Osteoblast (primary cell): ENCODE data around the gene TPSB2. TPM values are rescaled to one million over a fixed set of nuclear protein-coding genes. Genes with fewer than 3 reads are reported as not detected.

Source experiments
- DNase-seq: peaks from one replicate; pipeline ENCODE4 v3.0.0; 2011; ENCODE audit warnings: low spot score, mixed read lengths; ENCODE audit not compliant: insufficient read length; ENCODE audit errors: missing footprints
- H2AFZ ChIP-seq: 2 replicates; pipeline ENCODE4 v1.6.0; 2011; ENCODE audit warnings: mild to moderate bottlenecking, low read length
- H3K27ac ChIP-seq: 2 replicates; pipeline ENCODE4 v1.5.1; 2011; ENCODE audit warnings: mild to moderate bottlenecking, low read depth, low read length, moderate library complexity
- H3K27me3 ChIP-seq: 2 replicates; pipeline ENCODE4 v1.6.0; 2012; ENCODE audit warnings: mild to moderate bottlenecking, control low read depth, inconsistent platforms, low read length, moderate library complexity; ENCODE audit not compliant: insufficient read depth
- H3K36me3 ChIP-seq: 2 replicates; pipeline ENCODE4 v1.5.1; 2011; ENCODE audit warnings: mild to moderate bottlenecking, low read length, control low read depth, moderate library complexity; ENCODE audit not compliant: insufficient read depth
- H3K4me1 ChIP-seq: 2 replicates; pipeline ENCODE4 v1.5.1; 2011; ENCODE audit warnings: mild to moderate bottlenecking, low read length, control low read depth, moderate library complexity; ENCODE audit not compliant: insufficient read depth
- H3K4me2 ChIP-seq: 2 replicates; pipeline ENCODE4 v1.6.0; 2011; ENCODE audit warnings: mild to moderate bottlenecking, low read length; ENCODE audit not compliant: insufficient read depth
- H3K4me3 ChIP-seq: fragments of 200-600 bp; sonication (generic); 3 replicates; pipeline ENCODE4 v1.5.1; 2012; ENCODE audit warnings: mild to moderate bottlenecking, low read length, inconsistent platforms; ENCODE audit not compliant: insufficient read depth
- H3K79me2 ChIP-seq: 2 replicates; pipeline ENCODE4 v1.6.0; 2012; ENCODE audit warnings: mild to moderate bottlenecking, low read length, control low read depth, inconsistent platforms; ENCODE audit not compliant: insufficient read depth
- H3K9me3 ChIP-seq: 2 replicates; pipeline ENCODE4 v1.5.1; 2011; ENCODE audit warnings: low read depth, low read length, control low read depth
- H4K20me1 ChIP-seq: 2 replicates; pipeline ENCODE4 v1.6.0; 2012; ENCODE audit warnings: mild to moderate bottlenecking, low read length, control low read depth; ENCODE audit not compliant: insufficient read depth
- CTCF ChIP-seq: IDR thresholded peaks from 2 replicates; pipeline ENCODE4 v1.5.1; 2011; ENCODE audit warnings: mild to moderate bottlenecking, low read depth, low read length, moderate library complexity; ENCODE audit errors: extremely low read depth
- total RNA-seq: library from RNA; depleted of rRNA; stranded (reverse); fragments of >200 nt; gene quantifications from 2 replicates; pipeline ENCODE4 v1.2.3, GENCODE V29; 2012

The TPSB2 gene
- total RNA-seq, 1 donor: not detected

DNA sequence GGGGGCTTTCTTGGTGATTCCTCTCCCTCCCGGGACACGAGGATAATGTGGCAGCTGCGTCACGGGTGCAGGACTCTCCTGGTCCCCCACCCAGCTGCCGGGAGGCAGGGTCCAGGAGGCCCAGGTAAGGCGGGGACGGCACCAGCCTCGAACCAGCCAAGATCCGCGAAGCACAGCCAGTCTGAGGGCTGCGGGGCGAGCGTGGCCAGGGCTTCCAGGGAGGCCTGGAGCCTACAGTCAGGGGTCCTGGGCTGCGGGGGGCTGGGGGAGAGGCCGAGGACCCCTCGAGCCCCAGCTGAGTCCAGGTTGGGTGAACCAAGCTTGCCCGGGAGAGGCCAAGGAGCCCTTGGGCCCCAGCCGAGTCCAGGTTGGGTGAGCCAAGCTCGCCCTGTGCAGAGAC is 35.8 kb upstream of the TPSB2 start:
- H3K27me3 ChIP-seq: peaks cover 14% of the 10 kb centered on the region
- H3K79me2 ChIP-seq: no peaks in the 10 kb centered on the region
- H3K4me3 ChIP-seq: no peak overlapping the region
- no peak overlapping the region for H3K27ac ChIP-seq
- no peaks in the 10 kb centered on the region for H3K36me3 ChIP-seq
- no peaks in the 10 kb centered on the region for H3K9me3 ChIP-seq
- no peak overlapping the region for H2AFZ ChIP-seq
- DNase-seq: no peak
- H4K20me1 ChIP-seq: peaks cover 4% of the 10 kb centered on the region
- no peak for TF ChIP-seq CTCF
- no peaks in the 10 kb centered on the region for H3K4me1 ChIP-seq
- no peak overlapping the region for H3K4me2 ChIP-seq

DNA sequence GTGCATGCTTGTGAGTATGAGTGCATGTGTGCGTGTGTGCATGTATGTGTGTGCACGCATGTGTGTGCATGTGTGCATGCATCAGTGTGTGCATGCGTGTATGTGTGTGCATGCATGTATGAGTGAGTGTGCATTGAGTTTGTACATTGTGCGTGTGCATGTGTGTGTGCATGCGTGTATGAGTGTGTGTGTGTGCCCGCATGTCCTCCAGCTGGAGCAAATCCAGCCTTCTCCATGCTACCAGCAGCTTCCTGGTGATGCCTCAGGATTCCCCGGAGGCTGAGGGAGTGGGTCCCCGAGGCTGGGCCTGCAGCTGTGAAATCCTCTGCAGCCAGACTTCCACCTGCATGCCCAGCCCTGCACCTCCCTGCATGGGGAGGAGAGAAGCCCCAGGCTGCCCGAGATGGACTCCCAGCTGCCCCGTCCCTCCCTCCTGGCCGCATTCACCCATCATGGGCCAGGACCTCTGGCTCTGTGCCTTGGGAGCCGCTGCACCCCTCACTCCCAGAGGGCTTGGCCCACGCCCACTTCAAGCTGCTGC is 35.2 kb upstream of the TPSB2 start:
- Histone ChIP-seq H3K9me3 (no peaks in the 10 kb centered on the region), H3K4me1 (no peaks in the 10 kb centered on the region), H4K20me1 (peaks cover 4% of the 10 kb centered on the region), H3K4me2 (no peak overlapping the region), H3K27me3 (peaks cover 15% of the 10 kb centered on the region), H2AFZ (no peak overlapping the region), H3K27ac (no peak overlapping the region), H3K36me3 (no peaks in the 10 kb centered on the region), H3K79me2 (no peaks in the 10 kb centered on the region), H3K4me3 (no peak overlapping the region)
- DNase-seq: no peak
- no peak for TF ChIP-seq CTCF

GRCh38 chr16:1264345-1265089 is 34.5 kb upstream of the TPSB2 start:
- H3K4me2 ChIP-seq: no peak overlapping the region
- no peak overlapping the region for H3K4me3 ChIP-seq
- H3K27ac ChIP-seq: no peak overlapping the region
- H4K20me1 ChIP-seq: peaks cover 4% of the 10 kb centered on the region
- no peaks in the 10 kb centered on the region for H3K36me3 ChIP-seq
- no peaks in the 10 kb centered on the region for H3K79me2 ChIP-seq
- peaks cover 22% of the 10 kb centered on the region for H3K27me3 ChIP-seq
- no peak for DNase-seq
- no peak for TF ChIP-seq CTCF
- H2AFZ ChIP-seq: no peak overlapping the region
- H3K9me3 ChIP-seq: no peaks in the 10 kb centered on the region
- no peaks in the 10 kb centered on the region for H3K4me1 ChIP-seq

DNA sequence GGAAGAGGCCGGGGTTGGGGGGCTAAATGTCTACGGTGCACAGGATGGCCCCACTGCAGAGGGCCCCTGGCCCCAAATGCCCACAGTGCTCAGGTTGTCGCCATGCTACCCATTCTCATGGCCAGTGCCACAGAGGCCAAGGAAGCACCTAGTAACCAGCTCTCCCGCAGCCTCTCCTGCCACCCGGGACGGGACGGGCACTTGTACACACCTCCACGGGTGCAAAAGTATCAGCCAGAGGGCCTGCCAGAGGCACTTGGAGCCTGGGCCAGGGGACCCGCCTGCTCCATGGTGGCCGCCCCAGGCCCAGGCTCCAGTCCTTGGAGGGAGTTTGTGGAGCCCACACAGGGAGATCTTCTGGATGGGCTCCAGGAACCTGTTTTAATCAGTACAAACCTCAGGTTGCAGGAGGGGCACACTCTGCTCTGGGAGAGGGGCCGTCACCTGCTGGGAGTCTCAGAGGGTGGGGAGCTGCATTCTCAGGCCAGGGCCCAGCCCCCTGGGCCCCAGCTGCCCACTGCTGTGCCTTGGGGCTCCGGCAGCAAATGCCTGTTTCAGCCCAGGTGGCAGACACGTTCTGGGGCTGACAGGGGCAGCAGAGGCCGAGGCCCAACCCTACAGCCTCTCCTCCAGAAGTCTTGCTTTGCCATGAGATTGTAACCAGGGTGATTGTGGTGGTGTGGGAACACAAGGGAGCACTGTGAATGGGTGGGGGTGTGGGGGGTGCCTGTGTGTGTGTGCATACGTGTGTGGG is 33.8 kb upstream of the TPSB2 start:
- H3K4me2 ChIP-seq: no peak overlapping the region
- no peaks in the 10 kb centered on the region for H3K4me1 ChIP-seq
- no peak overlapping the region for H2AFZ ChIP-seq
- H3K36me3 ChIP-seq: no peaks in the 10 kb centered on the region
- no peaks in the 10 kb centered on the region for H3K79me2 ChIP-seq
- H3K4me3 ChIP-seq: no peak overlapping the region
- TF ChIP-seq CTCF: no peak
- H3K27me3 ChIP-seq: peaks cover 29% of the 10 kb centered on the region
- no peak for DNase-seq
- no peaks in the 10 kb centered on the region for H3K9me3 ChIP-seq
- H3K27ac ChIP-seq: no peak overlapping the region
- peaks cover 4% of the 10 kb centered on the region for H4K20me1 ChIP-seq
